ENCODE measurements around the gene CCDC141. TPM values are rescaled to one million over a fixed set of nuclear protein-coding genes. Genes with fewer than 3 reads are reported as not detected.
"Not testable (repeated sequence)": the region's sequence is repeated elsewhere in the genome, so short reads cannot be mapped to it uniquely, and the experiment has no call there.

Gene CCDC141
- total and polyA plus RNA-seq, 2 of the 13 experiments (the other 11 are each of a cell fraction or from before 2014, with no cell fraction given): not detected

DNA sequence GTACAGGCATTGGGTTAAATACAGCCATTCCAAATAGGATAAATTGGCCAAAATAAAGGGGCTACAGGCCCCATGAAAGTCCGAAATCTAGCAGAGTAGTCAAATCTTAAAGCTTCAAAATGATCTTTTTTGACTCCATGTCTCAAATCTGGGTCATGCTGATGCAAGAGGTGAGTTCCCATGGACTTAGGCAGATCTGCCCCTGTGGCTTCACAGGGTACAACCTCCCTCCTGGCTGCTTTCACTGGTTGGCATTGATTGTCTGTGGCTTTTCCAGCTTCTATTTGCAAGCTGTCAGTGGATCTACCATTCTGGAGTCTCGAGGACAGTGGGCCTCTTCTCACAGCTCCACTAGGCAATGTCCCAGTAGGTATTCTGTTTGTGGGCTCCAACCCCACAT is 56.1 kb downstream of the CCDC141 start (continued):
- TF ChIP-seq ZNF629 (CRISPR knock-in tag; conservative IDR thresholded peaks at IDR 0.05): no peak
- no peak for TF ChIP-seq SETDB1 (CRISPR knock-in tag; IDR thresholded peaks at IDR 0.05; ENCODE audit: borderline replicate concordance)

DNA sequence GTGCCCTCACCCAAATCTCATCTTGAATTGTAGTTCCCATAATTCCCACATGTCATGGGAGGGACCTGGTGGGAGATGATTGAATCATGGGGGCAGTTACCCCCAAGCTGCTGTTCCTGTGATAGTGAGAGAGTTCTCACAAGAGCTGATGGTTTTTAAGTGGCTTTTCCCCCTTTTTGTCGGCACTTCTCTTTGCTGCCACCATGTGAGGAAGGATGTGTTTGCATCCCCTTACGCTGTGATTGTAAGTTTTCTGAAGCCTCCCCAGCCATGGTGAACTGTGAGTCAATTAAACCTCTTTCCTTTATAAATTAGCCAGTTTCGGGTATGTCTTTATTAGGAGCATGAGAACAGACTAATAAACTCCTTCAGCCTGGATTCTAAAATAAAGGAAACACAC is 57.2 kb downstream of the CCDC141 start:
- H3K27me3 ChIP-seq (ENCODE audit: control insufficient read depth in 1 of 2, insufficient read depth in 2 of 2, low read length in 2 of 2); H3K4me2 ChIP-seq (ENCODE audit: low read depth, low read length); CTCF ChIA-PET (ENCODE audit: low intra/inter-chr PET ratio, low total read pairs); H3K9ac ChIP-seq (ENCODE audit: insufficient read depth, low read depth, low read length); H3K79me2 ChIP-seq (ENCODE audit: insufficient read depth, low read length); H3K9me3 ChIP-seq (ENCODE audit: low read length); H3K4me1 ChIP-seq (ENCODE audit: insufficient read depth, low read length); POLR2A ChIA-PET; H2AFZ ChIP-seq (ENCODE audit: low read length); H3K27ac ChIP-seq (ENCODE audit: extremely low read length, insufficient read depth, low read length); H3K4me3 ChIP-seq (replicated peaks in 1 of 3; ENCODE audit: insufficient read depth in 1 of 3, low read depth in 2 of 3, low read length in 3 of 3); H4K20me1 ChIP-seq (ENCODE audit: insufficient read depth, low read length); in situ Hi-C loops (cut with HindIII; ENCODE audit: extremely low pct_ligation_motif_present, low pct_unique_long_range_greater_than_20kb); DNase-seq (ENCODE audit: low spot score); BruUV-seq (replicated peaks); H3K36me3 ChIP-seq (replicated peaks in 1 of 2; ENCODE audit: control insufficient read depth in 1 of 2, insufficient read depth in 2 of 2, low read length in 2 of 2): not testable (repeated sequence)
- intact Hi-C loops (cut with micrococcal nuclease; ENCODE audit: unreplicated experiment): loop anchor here (1.0 kb wide), 1 partner anchor 230 kb away; no protein-coding TSS in a partner anchor
- 2% methylated on average over 3 of the region's 3 CpGs for WGBS (ENCODE audit: low lambda C conversion rate)
- FAIRE-seq (peak; percentile 15), ATAC-seq (peak; percentile 59)
- TF ChIP-seq, protein P1, sequence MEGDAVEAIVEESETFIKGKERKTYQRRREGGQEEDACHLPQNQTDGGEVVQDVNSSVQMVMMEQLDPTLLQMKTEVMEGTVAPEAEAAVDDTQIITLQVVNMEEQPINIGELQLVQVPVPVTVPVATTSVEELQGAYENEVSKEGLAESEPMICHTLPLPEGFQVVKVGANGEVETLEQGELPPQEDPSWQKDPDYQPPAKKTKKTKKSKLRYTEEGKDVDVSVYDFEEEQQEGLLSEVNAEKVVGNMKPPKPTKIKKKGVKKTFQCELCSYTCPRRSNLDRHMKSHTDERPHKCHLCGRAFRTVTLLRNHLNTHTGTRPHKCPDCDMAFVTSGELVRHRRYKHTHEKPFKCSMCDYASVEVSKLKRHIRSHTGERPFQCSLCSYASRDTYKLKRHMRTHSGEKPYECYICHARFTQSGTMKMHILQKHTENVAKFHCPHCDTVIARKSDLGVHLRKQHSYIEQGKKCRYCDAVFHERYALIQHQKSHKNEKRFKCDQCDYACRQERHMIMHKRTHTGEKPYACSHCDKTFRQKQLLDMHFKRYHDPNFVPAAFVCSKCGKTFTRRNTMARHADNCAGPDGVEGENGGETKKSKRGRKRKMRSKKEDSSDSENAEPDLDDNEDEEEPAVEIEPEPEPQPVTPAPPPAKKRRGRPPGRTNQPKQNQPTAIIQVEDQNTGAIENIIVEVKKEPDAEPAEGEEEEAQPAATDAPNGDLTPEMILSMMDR (CRISPR knock-in tag; IDR thresholded peaks at IDR 0.05): peak; percentile 32

DNA sequence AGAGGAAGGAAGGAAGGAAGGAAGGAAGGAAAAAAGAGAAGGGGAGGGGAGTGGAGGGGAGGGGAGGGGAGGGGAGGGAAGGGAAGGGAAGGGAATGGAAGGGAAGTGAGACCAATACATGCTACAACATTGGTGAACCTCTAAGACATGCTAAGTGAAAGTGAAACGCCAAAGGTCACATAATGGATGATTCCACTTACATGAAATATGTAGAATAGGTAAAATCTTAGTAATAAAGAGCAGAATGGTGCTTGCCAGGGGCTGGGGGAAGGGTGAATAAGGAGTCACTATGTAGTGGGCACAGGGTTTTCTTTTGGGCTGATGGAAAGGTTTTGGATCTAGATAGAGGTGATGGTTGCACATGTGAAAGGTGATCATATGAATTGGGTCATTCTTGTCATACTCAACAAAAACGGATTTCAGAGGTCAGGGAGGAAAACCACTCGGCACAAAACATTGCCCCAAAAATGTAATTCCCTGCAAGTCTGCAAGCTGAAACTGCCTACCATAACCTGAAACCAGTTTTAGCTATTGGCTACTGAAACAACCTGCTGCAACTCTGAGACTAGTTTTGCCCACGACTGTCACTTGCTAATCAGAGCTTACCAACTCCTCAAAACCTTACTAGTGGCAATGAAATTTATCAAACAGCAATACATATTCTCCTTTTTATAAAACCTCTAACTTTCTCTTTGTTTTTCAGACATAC is 59.2 kb downstream of the CCDC141 start:
- ATAC-seq (no peak), FAIRE-seq (no peak), DNase-seq (ENCODE audit: low spot score) (no peak)
- POLR2A ChIA-PET: no interaction called here
- Histone ChIP-seq H3K27ac (ENCODE audit: extremely low read length, insufficient read depth, low read length) (no peak overlapping the region), H3K4me1 (ENCODE audit: insufficient read depth, low read length) (no peaks in the 10 kb centered on the region), H3K9ac (ENCODE audit: insufficient read depth, low read depth, low read length) (no peak overlapping the region), H3K9me3 (ENCODE audit: low read length) (0 out of 2 replicates have a peak, but pooled peaks cover 7% of the 10 kb centered on the region), H4K20me1 (ENCODE audit: insufficient read depth, low read length) (no peaks in the 10 kb centered on the region), H3K27me3 (ENCODE audit: control insufficient read depth in 1 of 2, insufficient read depth in 2 of 2, low read length in 2 of 2) (no peaks in the 10 kb centered on the region), H3K4me3 (replicated peaks in 1 of 3; ENCODE audit: insufficient read depth in 1 of 3, low read depth in 2 of 3, low read length in 3 of 3) (no peak overlapping the region), H3K36me3 (replicated peaks in 1 of 2; ENCODE audit: control insufficient read depth in 1 of 2, insufficient read depth in 2 of 2, low read length in 2 of 2) (no peaks in the 10 kb centered on the region), H3K79me2 (ENCODE audit: insufficient read depth, low read length) (no peaks in the 10 kb centered on the region), H3K4me2 (ENCODE audit: low read depth, low read length) (no peak overlapping the region), H2AFZ (ENCODE audit: low read length) (no peak overlapping the region)
- WGBS (ENCODE audit: low lambda C conversion rate): 2% methylated on average over 4 of the region's 4 CpGs
- no TSS peak for BruUV-seq (replicated peaks)
- CTCF ChIA-PET (ENCODE audit: low intra/inter-chr PET ratio, low total read pairs): no interaction called here
- in situ Hi-C loops (cut with HindIII; ENCODE audit: extremely low pct_ligation_motif_present, low pct_unique_long_range_greater_than_20kb) (no loop called here), intact Hi-C loops (cut with micrococcal nuclease; ENCODE audit: unreplicated experiment) (no loop called here)
- TF ChIP-seq ZNF264 (CRISPR knock-in tag; IDR thresholded peaks at IDR 0.05): no peak
- TF ChIP-seq ZNF234 (CRISPR knock-in tag; conservative IDR thresholded peaks at IDR 0.05): no peak
- TF ChIP-seq PCBP2 (optimal IDR thresholded peaks at IDR 0.05; ENCODE audit: low read depth, low read length, poor library complexity, severe bottlenecking): peak; percentile 56
- peak; percentile 49 for TF ChIP-seq HNRNPK (IDR thresholded peaks at IDR 0.05; ENCODE audit: low read depth, low read length, poor library complexity, severe bottlenecking)
- no peak for TF ChIP-seq POLR2G (IDR thresholded peaks at IDR 0.05; ENCODE audit: low read depth, low read length)
